KMS-11 (cell line): ENCODE data around the gene PRDM16.

Experiments used
- H2AFZ ChIP-seq: fragments of 200-600 bp; sonication (generic); 2 replicates; pipeline ENCODE4 v1.6.1; 2016; ENCODE audit warnings: antibody characterized with exemption, mixed run types, low read depth
- H3K27ac ChIP-seq: fragments of 200-600 bp; sonication (generic); 2 replicates; pipeline ENCODE4 v1.6.1; 2016; ENCODE audit warnings: mild to moderate bottlenecking, mixed run types
- H3K27me3 ChIP-seq: fragments of 200-600 bp; sonication (generic); 2 replicates; pipeline ENCODE4 v1.6.1; 2017; ENCODE audit warnings: mild to moderate bottlenecking, low read depth, mixed run types, moderate library complexity; ENCODE audit not compliant: insufficient read depth
- H3K36me3 ChIP-seq: fragments of 200-600 bp; sonication (generic); 2 replicates; pipeline ENCODE4 v1.6.1; 2017; ENCODE audit warnings: mild to moderate bottlenecking, mixed run types; ENCODE audit not compliant: insufficient read depth
- H3K4me1 ChIP-seq: fragments of 200-600 bp; sonication (generic); 2 replicates; pipeline ENCODE4 v1.6.1; 2016; ENCODE audit warnings: mild to moderate bottlenecking, low read depth, mixed run types; ENCODE audit not compliant: poor library complexity, severe bottlenecking
- H3K4me2 ChIP-seq: fragments of 200-600 bp; sonication (generic); 2 replicates; pipeline ENCODE4 v1.7.0; 2016; ENCODE audit warnings: mild to moderate bottlenecking, mixed run types
- H3K4me3 ChIP-seq: fragments of 200-600 bp; sonication (generic); IDR thresholded peaks from 2 replicates; pipeline ENCODE4 v1.6.1; 2017; ENCODE audit warnings: low read depth, low read length, mixed read lengths; ENCODE audit not compliant: insufficient read depth
- H3K79me2 ChIP-seq: fragments of 200-600 bp; sonication (generic); 2 replicates; pipeline ENCODE4 v1.6.1; 2016; ENCODE audit warnings: low read depth, mixed run types; ENCODE audit not compliant: insufficient read depth
- H3K9ac ChIP-seq: fragments of 200-600 bp; sonication (generic); 2 replicates; pipeline ENCODE4 v1.6.1; 2016; ENCODE audit warnings: mild to moderate bottlenecking, mixed run types
- H4K20me1 ChIP-seq: fragments of 200-600 bp; sonication (generic); 2 replicates; pipeline ENCODE4 v1.6.1; 2016; ENCODE audit warnings: mild to moderate bottlenecking, mixed run types; ENCODE audit not compliant: insufficient read depth
- CTCF ChIP-seq: fragments of 200-600 bp; sonication (generic); conservative IDR thresholded peaks from 2 replicates; pipeline ENCODE4 v1.6.1; 2017; ENCODE audit warnings: low read depth, mild to moderate bottlenecking, antibody characterized with exemption, low read length, moderate library complexity, mixed read lengths

PRDM16 gene

DNA sequence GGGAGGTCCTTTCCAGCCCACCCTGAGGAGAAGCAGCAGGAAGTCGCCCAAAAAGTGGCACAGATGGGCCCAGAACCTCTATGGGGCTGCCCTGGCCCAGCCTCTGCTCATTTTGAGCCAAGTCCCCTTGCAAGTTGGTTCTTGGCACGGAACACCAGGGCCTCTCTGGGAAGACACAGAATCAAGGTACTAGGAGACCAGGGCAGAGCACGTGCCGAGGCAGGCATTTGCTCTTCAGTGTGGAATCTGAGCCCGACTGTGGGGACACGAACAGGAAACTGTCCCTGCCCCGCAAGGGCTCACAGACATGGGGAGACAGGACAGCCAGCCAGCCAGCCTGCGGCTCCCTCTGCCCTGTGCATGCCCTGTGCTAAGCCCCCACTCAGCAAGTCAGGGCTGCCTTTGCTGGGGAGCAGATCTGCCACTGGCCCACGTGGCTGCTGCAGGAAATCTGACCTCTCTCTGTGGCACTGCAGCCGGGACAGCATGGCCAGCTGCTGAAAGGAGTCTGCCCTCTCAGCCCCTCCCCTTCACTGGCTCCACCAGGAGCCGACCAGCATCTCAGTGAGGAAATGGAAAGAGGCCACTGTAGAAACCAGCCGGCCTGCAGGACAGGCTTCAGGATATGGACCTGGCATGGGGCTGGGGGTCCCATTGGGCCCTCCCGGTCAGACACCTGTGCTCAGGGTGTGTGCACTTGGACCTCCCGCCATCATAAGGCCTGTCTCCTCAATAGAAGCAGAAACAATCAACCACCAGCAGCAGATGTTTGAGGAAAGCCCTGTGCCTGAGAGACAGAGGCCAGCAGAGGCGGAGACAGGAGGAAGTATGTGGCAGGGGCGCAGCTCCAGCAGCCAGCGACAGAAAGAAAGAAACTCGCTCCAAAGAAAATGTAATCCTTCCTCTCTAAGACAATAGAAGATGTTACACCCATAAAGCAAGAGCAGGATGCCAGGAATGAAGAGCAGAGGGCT, 389.2 kb downstream of the PRDM16 start:
- H2AFZ ChIP-seq = no peak overlapping the region
- no peaks in the 10 kb centered on the region for H3K4me1 ChIP-seq
- no peak overlapping the region for H3K27ac ChIP-seq
- no peak overlapping the region for H3K4me2 ChIP-seq
- no peak overlapping the region for H3K4me3 ChIP-seq
- H4K20me1 ChIP-seq = no peaks in the 10 kb centered on the region
- H3K9ac ChIP-seq = no peak overlapping the region
- TF ChIP-seq CTCF = no peak
- H3K79me2 ChIP-seq = no peaks in the 10 kb centered on the region
- H3K36me3 ChIP-seq = no peaks in the 10 kb centered on the region
- peaks cover 83% of the 10 kb centered on the region for H3K27me3 ChIP-seq

DNA sequence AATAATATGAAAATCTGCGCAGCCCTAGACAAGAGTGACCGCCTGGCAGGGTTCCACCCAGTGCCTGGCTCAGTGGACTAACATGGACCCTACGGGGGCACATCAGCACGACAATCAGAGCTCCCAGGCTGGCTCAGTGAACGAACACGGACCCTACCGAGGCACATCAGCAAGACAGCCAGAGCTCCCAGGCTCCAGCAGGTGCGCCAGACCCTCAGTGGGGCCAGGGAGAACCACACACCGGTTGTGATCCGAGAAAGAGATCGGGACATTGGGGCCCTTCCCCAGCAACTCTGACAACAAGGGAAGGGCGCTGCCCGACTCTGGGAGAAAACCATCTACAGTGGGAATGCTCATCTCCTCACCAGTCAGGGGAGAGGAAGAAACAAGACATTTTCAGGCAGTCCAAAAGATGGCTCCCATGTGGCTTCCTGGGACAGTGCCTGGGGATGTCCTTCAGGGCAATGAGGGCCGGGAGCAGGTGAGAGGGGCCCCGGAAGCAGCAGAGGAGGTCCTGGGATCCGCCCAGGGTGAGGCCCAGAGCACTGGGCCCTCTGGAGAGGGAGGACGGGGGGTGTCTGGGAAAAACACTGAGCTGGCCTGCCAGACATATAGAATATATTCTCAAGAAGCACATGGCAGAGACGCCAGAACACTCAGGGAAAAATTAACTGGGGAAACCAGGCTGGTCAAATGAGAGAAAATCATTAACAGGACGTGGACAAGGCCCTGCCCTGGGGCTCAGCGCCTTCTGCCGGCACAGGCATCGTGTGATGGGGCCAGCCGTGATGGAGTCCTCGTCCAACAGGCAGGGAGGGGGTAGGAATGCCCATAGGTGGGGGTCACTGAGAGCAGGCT, 390.3 kb downstream of the PRDM16 start:
- Histone ChIP-seq H3K27ac (no peak overlapping the region), H3K4me1 (no peaks in the 10 kb centered on the region), H3K4me3 (no peak overlapping the region), H3K4me2 (no peak overlapping the region), H3K36me3 (no peaks in the 10 kb centered on the region), H4K20me1 (no peaks in the 10 kb centered on the region), H3K27me3 (peaks cover 88% of the 10 kb centered on the region), H3K9ac (no peak overlapping the region), H2AFZ (no peak overlapping the region), H3K79me2 (no peaks in the 10 kb centered on the region)
- no peak for TF ChIP-seq CTCF

- Histone ChIP-seq H3K27ac (no peak overlapping the region), H3K4me3 (no peak overlapping the region), H2AFZ (no peak overlapping the region), H3K79me2 (no peaks in the 10 kb centered on the region), H3K9ac (no peak overlapping the region), H3K4me1 (no peaks in the 10 kb centered on the region), H4K20me1 (no peaks in the 10 kb centered on the region), H3K4me2 (no peak overlapping the region), H3K36me3 (no peaks in the 10 kb centered on the region), H3K27me3 (peaks cover 94% of the 10 kb centered on the region)
- TF ChIP-seq CTCF = no peak
Measured at GRCh38 chr1:3459940-3460671, 391.1 kb downstream of the PRDM16 start.

DNA sequence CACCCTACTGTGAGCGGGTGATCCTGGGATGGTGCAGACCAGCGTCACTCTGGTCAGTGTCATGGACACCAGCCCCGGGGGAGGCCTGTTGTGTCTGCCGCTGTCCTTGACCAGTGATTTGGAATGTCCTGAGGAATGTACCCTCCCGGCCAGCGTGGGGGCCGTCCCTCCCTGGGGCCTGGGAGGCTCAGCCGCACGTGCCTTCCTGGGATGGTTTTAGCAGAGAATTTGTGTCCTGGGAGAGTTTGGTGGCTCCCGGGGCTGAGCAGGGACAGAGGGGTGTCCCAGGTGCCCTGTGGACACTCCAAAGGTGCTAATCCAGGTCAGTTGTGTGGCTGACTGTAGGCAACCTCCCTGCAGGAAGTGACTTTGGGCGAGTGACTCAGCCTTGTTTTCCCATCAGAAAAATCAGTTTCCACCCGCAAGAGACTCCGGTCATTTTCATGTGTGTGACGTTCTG, 391.7 kb downstream of the PRDM16 start:
- no peak overlapping the region for H3K4me3 ChIP-seq
- no peaks in the 10 kb centered on the region for H4K20me1 ChIP-seq
- H3K36me3 ChIP-seq = no peaks in the 10 kb centered on the region
- no peaks in the 10 kb centered on the region for H3K79me2 ChIP-seq
- no peaks in the 10 kb centered on the region for H3K4me1 ChIP-seq
- H2AFZ ChIP-seq = no peak overlapping the region
- no peak overlapping the region for H3K27ac ChIP-seq
- H3K4me2 ChIP-seq = no peak overlapping the region
- H3K27me3 ChIP-seq = peaks cover 94% of the 10 kb centered on the region
- no peak overlapping the region for H3K9ac ChIP-seq
- TF ChIP-seq CTCF = no peak
